GM21825 (cell line): ENCODE results near the gene CAT.
"Not testable (repeated sequence)": the region's sequence is repeated elsewhere in the genome, so short reads cannot be mapped to it uniquely, and the experiment has no call there.

Experiments used
- ATAC-seq: cut with Tn5 transposase; IDR thresholded peaks from one replicate; pipeline ENCODE4 v1.9.1; 2021; ENCODE audit warnings: mild to moderate bottlenecking, moderate library complexity; ENCODE audit not compliant: unreplicated experiment

Gene CAT

DNA sequence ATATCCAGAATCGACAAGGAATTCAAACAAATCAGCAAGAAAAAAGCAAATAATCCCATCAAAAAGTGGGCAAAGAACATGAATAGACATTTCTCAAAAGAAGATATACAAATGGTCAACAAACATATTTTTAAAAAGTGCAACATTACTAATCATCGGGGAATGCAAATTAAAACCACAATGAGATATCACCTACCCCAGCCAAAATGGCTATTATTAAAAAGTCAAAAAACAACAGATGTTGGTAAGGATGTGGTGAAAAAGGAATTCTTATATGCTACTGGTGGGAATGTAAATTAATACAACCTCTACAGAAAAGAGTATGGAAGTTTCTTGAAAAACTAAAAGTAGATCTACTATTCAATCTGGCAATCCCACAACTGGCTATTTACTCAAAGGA, 13.9 kb upstream of the CAT start:
- not testable (repeated sequence) for ATAC-seq

DNA sequence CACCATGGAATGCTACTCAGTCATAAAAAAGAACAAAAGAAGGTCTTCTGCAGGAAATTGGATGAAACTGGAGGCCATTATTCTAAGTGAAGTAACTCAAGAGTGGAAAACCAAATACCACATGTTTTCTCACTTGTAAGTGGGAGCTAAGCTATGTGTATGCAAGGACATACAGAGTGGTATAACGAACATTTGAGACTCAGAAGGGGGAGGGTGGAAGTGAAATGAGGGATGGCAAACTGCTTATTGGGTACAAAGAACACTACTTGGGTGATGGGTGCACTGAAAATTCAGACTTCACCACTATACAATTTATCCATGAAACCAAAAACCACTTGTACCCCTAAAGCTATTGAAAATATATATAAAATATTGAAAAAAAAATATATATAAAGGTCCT, 13.4 kb upstream of the CAT start:
- ATAC-seq = no peak

DNA sequence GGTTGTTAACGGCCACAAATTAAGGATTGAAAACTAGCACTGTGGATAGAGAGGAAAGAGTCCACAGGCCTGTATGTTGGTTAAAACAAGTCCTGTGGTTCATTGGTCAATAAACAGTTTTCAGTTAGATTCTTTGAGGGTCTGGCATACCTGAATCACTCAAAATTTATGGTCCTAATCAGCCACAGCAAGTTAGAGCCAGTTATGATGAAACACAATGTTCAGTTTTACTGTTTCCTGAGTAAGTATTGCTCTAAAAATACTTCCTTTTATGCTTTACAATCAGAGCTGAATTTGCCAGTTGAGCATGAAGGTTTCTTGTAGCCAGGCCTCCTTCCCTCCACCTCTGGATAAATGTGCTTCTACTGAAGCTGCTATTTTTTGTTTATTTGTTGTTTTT, 12.9 kb upstream of the CAT start:
- no peak for ATAC-seq

GRCh38 chr11:34426766-34427185, 12.0 kb upstream of the CAT start:
- no peak for ATAC-seq

- ATAC-seq = no peak
Measured at GRCh38 chr11:34427186-34427805, 11.4 kb upstream of the CAT start.

- ATAC-seq = no peak
Measured at GRCh38 chr11:34431979-34432378, 6.8 kb upstream of the CAT start.

- ATAC-seq = no peak
Measured at GRCh38 chr11:34432822-34433221, 5.9 kb upstream of the CAT start.

- ATAC-seq = no peak
Measured at GRCh38 chr11:34433899-34434298, 4.8 kb upstream of the CAT start.

DNA sequence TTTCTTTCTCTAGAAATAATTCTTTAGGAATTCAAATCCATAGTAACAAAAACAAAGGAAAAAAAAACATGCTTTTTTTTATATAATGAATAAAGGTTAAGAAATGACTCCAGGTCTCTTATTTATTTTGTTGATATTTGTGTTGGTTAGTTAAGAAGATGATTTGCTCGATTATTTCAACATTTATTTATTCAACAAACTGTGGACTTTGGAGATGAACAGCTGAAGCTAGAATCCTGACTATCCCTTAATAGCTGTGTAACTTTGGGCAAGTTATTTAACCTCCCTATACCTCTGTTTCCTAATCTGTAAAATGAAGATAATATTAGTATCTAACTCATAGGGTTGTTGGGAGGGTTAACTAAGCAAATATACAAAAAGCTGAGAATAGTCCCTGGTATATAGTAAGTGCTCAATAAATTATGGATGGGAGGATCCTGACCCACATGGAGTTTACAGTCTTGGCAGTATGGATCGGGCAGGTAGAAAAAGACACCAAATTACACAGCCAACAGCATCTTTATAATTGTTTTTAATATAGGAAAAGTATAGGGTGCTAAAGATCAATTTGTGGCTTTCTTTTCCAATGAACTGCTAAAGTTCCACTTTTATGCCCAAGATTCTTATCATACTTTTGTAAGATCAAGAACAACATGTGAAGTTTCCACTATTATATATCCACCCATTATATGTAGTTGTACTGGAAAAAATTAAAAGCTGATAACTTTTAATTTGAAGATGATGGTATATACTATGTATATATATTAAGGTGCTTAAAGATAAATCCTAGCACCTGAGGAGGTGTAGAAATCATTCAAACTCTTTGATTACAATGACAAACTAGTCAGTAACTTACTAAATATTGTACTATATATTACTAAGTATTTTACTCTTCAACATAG, 1.3 kb upstream of the CAT start:
- ATAC-seq = no peak

DNA sequence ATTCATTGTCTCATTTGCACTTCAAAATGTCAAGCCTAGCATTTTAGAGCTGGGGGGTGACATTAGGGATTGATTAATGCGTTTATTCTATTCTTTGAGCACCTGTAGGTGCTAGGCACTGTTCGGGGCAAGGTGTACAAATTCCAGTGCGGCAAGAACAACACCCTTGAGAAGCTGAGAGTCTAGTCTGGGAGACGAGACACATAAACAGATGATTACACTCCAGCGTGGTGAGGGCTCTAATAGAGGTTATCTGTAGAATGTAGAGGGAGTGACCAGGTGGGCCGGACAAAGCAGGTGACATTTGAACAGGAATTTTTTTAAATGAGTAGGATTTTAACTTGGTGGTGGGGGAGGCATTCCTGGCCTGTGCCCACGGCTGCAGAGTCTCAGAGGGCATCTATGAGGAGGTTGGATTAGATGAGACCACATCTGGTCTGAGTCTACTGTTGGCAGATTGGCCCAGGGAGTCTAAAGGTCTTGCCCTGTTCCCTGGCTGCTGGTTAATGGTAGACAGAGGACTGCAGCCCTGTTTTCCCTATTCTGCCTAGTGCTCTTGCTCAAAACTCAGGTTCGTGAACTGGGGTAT, 970 bp downstream of the CAT start:
- ATAC-seq = no peak

GRCh38 chr11:34441814-34442213, 3.1 kb downstream of the CAT start:
- no peak for ATAC-seq

- ATAC-seq = no peak
Measured at GRCh38 chr11:34443136-34443535, 4.4 kb downstream of the CAT start.

GRCh38 chr11:34444428-34444827, 5.7 kb downstream of the CAT start:
- ATAC-seq = no peak

GRCh38 chr11:34445956-34446355, 7.2 kb downstream of the CAT start:
- no peak for ATAC-seq

DNA sequence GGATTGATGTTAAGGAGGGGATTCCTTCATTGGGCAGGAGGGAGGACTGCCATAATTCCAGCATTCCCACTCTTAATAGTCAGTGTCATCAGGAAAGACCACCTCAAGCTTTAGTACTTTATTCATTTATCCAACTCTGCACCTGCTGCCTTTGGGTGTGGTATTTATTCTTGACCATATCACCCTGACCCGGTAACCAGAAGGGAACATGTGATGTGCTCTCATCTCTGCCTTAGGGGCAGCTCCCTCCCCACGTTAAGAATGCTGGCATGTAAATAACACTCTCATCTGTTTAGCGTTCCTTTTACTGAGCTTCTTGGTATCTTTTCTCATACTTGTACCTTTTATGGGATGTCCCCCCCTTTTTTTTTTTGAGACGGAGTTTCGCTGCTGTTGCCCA, 7.7 kb downstream of the CAT start:
- no peak for ATAC-seq

DNA sequence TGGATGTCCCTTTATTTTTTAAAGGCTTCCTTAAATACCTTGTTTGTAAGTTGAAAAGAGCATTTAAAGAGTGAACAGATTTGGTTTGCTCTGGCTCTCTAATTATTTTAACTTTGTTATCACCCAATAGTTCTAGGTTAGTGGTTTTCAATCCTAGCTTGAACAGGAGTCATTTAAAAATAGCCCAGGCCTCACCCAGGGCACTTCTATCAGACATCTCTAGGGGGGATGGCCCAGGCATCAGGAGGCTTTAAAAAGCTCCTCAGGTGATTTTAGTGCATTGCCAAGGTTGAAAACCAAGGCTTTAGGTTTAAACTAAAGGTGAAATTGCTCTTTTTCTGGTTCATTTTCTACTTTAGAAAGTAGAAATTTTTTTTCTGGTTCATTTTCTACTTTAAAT, 8.3 kb downstream of the CAT start:
- ATAC-seq = no peak

- ATAC-seq = no peak
Measured at GRCh38 chr11:34448223-34448994, 9.7 kb downstream of the CAT start.

GRCh38 chr11:34449013-34449412, 10.3 kb downstream of the CAT start:
- ATAC-seq = peak; percentile 70

DNA sequence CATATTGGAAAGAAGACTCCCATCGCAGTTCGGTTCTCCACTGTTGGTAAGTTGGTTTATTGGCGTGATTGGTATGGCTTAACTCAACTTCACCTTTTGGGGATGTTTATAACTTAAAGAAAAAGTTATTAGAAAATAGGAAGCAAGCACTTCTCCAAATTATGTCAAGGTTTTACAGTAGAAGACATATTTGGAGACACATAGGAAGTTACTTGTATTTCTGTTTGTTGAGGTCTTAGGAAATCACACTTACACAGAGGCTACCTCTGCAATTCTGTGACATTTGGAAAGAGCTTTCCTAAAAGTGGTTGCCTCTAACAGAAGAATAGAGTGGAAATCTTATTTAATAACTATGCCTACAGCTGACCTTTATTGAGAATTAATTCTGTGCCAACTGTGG, 12.3 kb downstream of the CAT start:
- ATAC-seq = no peak

- no peak for ATAC-seq
Measured at GRCh38 chr11:34454308-34455032, 15.7 kb downstream of the CAT start.

GRCh38 chr11:34457607-34458006, 18.9 kb downstream of the CAT start:
- no peak for ATAC-seq
